Measurements from ENCODE around the gene IQGAP2.

IQGAP2 gene

GRCh38 chr5:76556511-76557221, 153.6 kb downstream of the IQGAP2 start:
- H4K8ac ChIP-seq (ENCODE audit: low read depth, low read length), result no peak overlapping the region
- H3K23ac ChIP-seq (ENCODE audit: low read depth, low read length, poor library complexity), result no peak overlapping the region
- H3K9me3 ChIP-seq (replicated peaks in 1 of 2; ENCODE audit: control insufficient read depth in 2 of 2, insufficient read depth in 1 of 2, low read depth in 1 of 2, low read length in 2 of 2), result peaks cover 0 to 3% of the 10 kb centered on the region in 2 donors
- H3K4me3 ChIP-seq (ENCODE audit: low read length in 2 of 2), result no peak overlapping the region
- H3K27me3 ChIP-seq (ENCODE audit: control insufficient read depth in 3 of 3, insufficient read depth in 3 of 3, low read depth in 1 of 3, low read length in 3 of 3), result no peaks in the 10 kb centered on the region
- H2AFZ ChIP-seq (ENCODE audit: low read length), result no peak overlapping the region
- no peak overlapping the region for H2BK120ac ChIP-seq (ENCODE audit: low read depth, low read length)
- no CpG with 5 or more reads among the region's 4 CpGs for WGBS, 2 donors (ENCODE audit: extremely low coverage in 2 of 2, insufficient read length in 2 of 2, insufficient replicate concordance in 1 of 2)
- no peak for DNase-seq (ENCODE audit: low spot score)
- no peak overlapping the region for H2BK15ac ChIP-seq (ENCODE audit: low read length)
- H3K79me1 ChIP-seq (ENCODE audit: low read depth, low read length), result no peaks in the 10 kb centered on the region
- no peak overlapping the region for H2BK12ac ChIP-seq (ENCODE audit: low read length)
- H2BK5ac ChIP-seq (ENCODE audit: low read length), result no peak overlapping the region
- no peak overlapping the region for H2AK5ac ChIP-seq (ENCODE audit: low read depth, low read length)
- H3K14ac ChIP-seq (ENCODE audit: low read length), result no peak overlapping the region
- H3K4me2 ChIP-seq (ENCODE audit: insufficient read depth, low read length, poor library complexity, severe bottlenecking), result no peak overlapping the region
- H3K36me3 ChIP-seq (replicated peaks in 1 of 2; ENCODE audit: control insufficient read depth in 2 of 2, insufficient read depth in 2 of 2, low read length in 2 of 2), result no peaks in the 10 kb centered on the region
- H3K4ac ChIP-seq (ENCODE audit: low read length), result no peak overlapping the region
- no peak overlapping the region for H4K91ac ChIP-seq (ENCODE audit: low read depth, low read length, poor library complexity)
- no peak overlapping the region for H3K9ac ChIP-seq (ENCODE audit: low read depth, low read length, poor library complexity)
- no peaks in the 10 kb centered on the region for H3K4me1 ChIP-seq (ENCODE audit: control insufficient read depth in 2 of 2, insufficient read depth in 1 of 2, low read depth in 1 of 2, low read length in 2 of 2)
- no peak overlapping the region for H3K18ac ChIP-seq (ENCODE audit: low read length)
- no peak overlapping the region for H3K27ac ChIP-seq (replicated peaks; ENCODE audit: low read length)

GRCh38 chr5:76560952-76561891, 158.1 kb downstream of the IQGAP2 start:
- Histone ChIP-seq H3K36me3 (replicated peaks in 1 of 2; ENCODE audit: control insufficient read depth in 2 of 2, insufficient read depth in 2 of 2, low read length in 2 of 2) (peaks cover 0 to 10% of the 10 kb centered on the region in 2 donors), H3K79me1 (ENCODE audit: low read depth, low read length) (no peaks in the 10 kb centered on the region), H4K91ac (ENCODE audit: low read depth, low read length, poor library complexity) (no peak overlapping the region), H2AFZ (ENCODE audit: low read length) (no peak overlapping the region), H2BK12ac (ENCODE audit: low read length) (no peak overlapping the region), H3K18ac (ENCODE audit: low read length) (no peak overlapping the region), H3K4me3 (ENCODE audit: low read length in 2 of 2) (no peak overlapping the region), H3K9ac (ENCODE audit: low read depth, low read length, poor library complexity) (no peak overlapping the region), H2BK120ac (ENCODE audit: low read depth, low read length) (no peak overlapping the region), H2BK15ac (ENCODE audit: low read length) (no peak overlapping the region), H3K4me2 (ENCODE audit: insufficient read depth, low read length, poor library complexity, severe bottlenecking) (no peak overlapping the region), H3K23ac (ENCODE audit: low read depth, low read length, poor library complexity) (no peak overlapping the region), H3K4ac (ENCODE audit: low read length) (no peak overlapping the region), H2AK5ac (ENCODE audit: low read depth, low read length) (no peak overlapping the region), H3K9me3 (replicated peaks in 1 of 2; ENCODE audit: control insufficient read depth in 2 of 2, insufficient read depth in 1 of 2, low read depth in 1 of 2, low read length in 2 of 2) (no peaks in the 10 kb centered on the region), H3K4me1 (ENCODE audit: control insufficient read depth in 2 of 2, insufficient read depth in 1 of 2, low read depth in 1 of 2, low read length in 2 of 2) (no peaks in the 10 kb centered on the region), H3K27ac (replicated peaks; ENCODE audit: low read length) (no peak overlapping the region), H3K14ac (ENCODE audit: low read length) (no peak overlapping the region), H3K27me3 (ENCODE audit: control insufficient read depth in 3 of 3, insufficient read depth in 3 of 3, low read depth in 1 of 3, low read length in 3 of 3) (no peaks in the 10 kb centered on the region), H4K8ac (ENCODE audit: low read depth, low read length) (no peak overlapping the region), H2BK5ac (ENCODE audit: low read length) (no peak overlapping the region)
- no CpG with 5 or more reads among the region's 5 CpGs for WGBS, 2 donors (ENCODE audit: extremely low coverage in 2 of 2, insufficient read length in 2 of 2, insufficient replicate concordance in 1 of 2)
- DNase-seq (ENCODE audit: low spot score), result no peak

- DNase-seq (ENCODE audit: low spot score), result no peak
- no peak overlapping the region for H2BK12ac ChIP-seq (ENCODE audit: low read length)
- no peak overlapping the region for H4K91ac ChIP-seq (ENCODE audit: low read depth, low read length, poor library complexity)
- H3K4me3 ChIP-seq (ENCODE audit: low read length in 2 of 2), result no peak overlapping the region
- H3K36me3 ChIP-seq (replicated peaks in 1 of 2; ENCODE audit: control insufficient read depth in 2 of 2, insufficient read depth in 2 of 2, low read length in 2 of 2), result peaks cover 0 to 10% of the 10 kb centered on the region in 2 donors
- H3K27me3 ChIP-seq (ENCODE audit: control insufficient read depth in 3 of 3, insufficient read depth in 3 of 3, low read depth in 1 of 3, low read length in 3 of 3), result no peaks in the 10 kb centered on the region
- no peak overlapping the region for H2BK15ac ChIP-seq (ENCODE audit: low read length)
- whole genome bisulfite sequencing, 2 donors (ENCODE audit: extremely low coverage in 2 of 2, insufficient read length in 2 of 2, insufficient replicate concordance in 1 of 2), result no CpG with 5 or more reads among the region's 6 CpGs
- H3K27ac ChIP-seq (replicated peaks; ENCODE audit: low read length), result no peak overlapping the region
- no peak overlapping the region for H3K4ac ChIP-seq (ENCODE audit: low read length)
- no peak overlapping the region for H2BK5ac ChIP-seq (ENCODE audit: low read length)
- H2AK5ac ChIP-seq (ENCODE audit: low read depth, low read length), result no peak overlapping the region
- no peak overlapping the region for H2AFZ ChIP-seq (ENCODE audit: low read length)
- H3K4me2 ChIP-seq (ENCODE audit: insufficient read depth, low read length, poor library complexity, severe bottlenecking), result no peak overlapping the region
- H2BK120ac ChIP-seq (ENCODE audit: low read depth, low read length), result no peak overlapping the region
- no peaks in the 10 kb centered on the region for H3K79me1 ChIP-seq (ENCODE audit: low read depth, low read length)
- no peak overlapping the region for H3K14ac ChIP-seq (ENCODE audit: low read length)
- H3K23ac ChIP-seq (ENCODE audit: low read depth, low read length, poor library complexity), result no peak overlapping the region
- H4K8ac ChIP-seq (ENCODE audit: low read depth, low read length), result no peak overlapping the region
- no peak overlapping the region for H3K18ac ChIP-seq (ENCODE audit: low read length)
- no peak overlapping the region for H3K9ac ChIP-seq (ENCODE audit: low read depth, low read length, poor library complexity)
- no peaks in the 10 kb centered on the region for H3K4me1 ChIP-seq (ENCODE audit: control insufficient read depth in 2 of 2, insufficient read depth in 1 of 2, low read depth in 1 of 2, low read length in 2 of 2)
- H3K9me3 ChIP-seq (replicated peaks in 1 of 2; ENCODE audit: control insufficient read depth in 2 of 2, insufficient read depth in 1 of 2, low read depth in 1 of 2, low read length in 2 of 2), result no peaks in the 10 kb centered on the region
Measured at GRCh38 chr5:76561959-76562358, 158.9 kb downstream of the IQGAP2 start.

- Histone ChIP-seq H2AFZ (ENCODE audit: low read length) (no peak overlapping the region), H3K4me2 (ENCODE audit: insufficient read depth, low read length, poor library complexity, severe bottlenecking) (no peak overlapping the region), H3K79me1 (ENCODE audit: low read depth, low read length) (no peaks in the 10 kb centered on the region), H2BK120ac (ENCODE audit: low read depth, low read length) (no peak overlapping the region), H3K4me1 (ENCODE audit: control insufficient read depth in 2 of 2, insufficient read depth in 1 of 2, low read depth in 1 of 2, low read length in 2 of 2) (no peaks in the 10 kb centered on the region), H4K91ac (ENCODE audit: low read depth, low read length, poor library complexity) (no peak overlapping the region), H2BK5ac (ENCODE audit: low read length) (no peak overlapping the region), H3K4ac (ENCODE audit: low read length) (no peak overlapping the region), H3K9ac (ENCODE audit: low read depth, low read length, poor library complexity) (no peak overlapping the region), H4K8ac (ENCODE audit: low read depth, low read length) (no peak overlapping the region), H2AK5ac (ENCODE audit: low read depth, low read length) (no peak overlapping the region), H3K27ac (replicated peaks; ENCODE audit: low read length) (no peak overlapping the region), H3K23ac (ENCODE audit: low read depth, low read length, poor library complexity) (no peak overlapping the region), H3K14ac (ENCODE audit: low read length) (no peak overlapping the region), H2BK15ac (ENCODE audit: low read length) (no peak overlapping the region), H3K27me3 (ENCODE audit: control insufficient read depth in 3 of 3, insufficient read depth in 3 of 3, low read depth in 1 of 3, low read length in 3 of 3) (no peaks in the 10 kb centered on the region), H3K18ac (ENCODE audit: low read length) (no peak overlapping the region), H3K4me3 (ENCODE audit: low read length in 2 of 2) (no peak overlapping the region), H3K9me3 (replicated peaks in 1 of 2; ENCODE audit: control insufficient read depth in 2 of 2, insufficient read depth in 1 of 2, low read depth in 1 of 2, low read length in 2 of 2) (no peaks in the 10 kb centered on the region), H3K36me3 (replicated peaks in 1 of 2; ENCODE audit: control insufficient read depth in 2 of 2, insufficient read depth in 2 of 2, low read length in 2 of 2) (peaks cover 0 to 10% of the 10 kb centered on the region in 2 donors), H2BK12ac (ENCODE audit: low read length) (no peak overlapping the region)
- DNase-seq (ENCODE audit: low spot score), result no peak
- no CpG with 5 or more reads among the region's 7 CpGs for WGBS, 2 donors (ENCODE audit: extremely low coverage in 2 of 2, insufficient read length in 2 of 2, insufficient replicate concordance in 1 of 2)
Measured at GRCh38 chr5:76565009-76565408, 161.9 kb downstream of the IQGAP2 start.

Data from neuronal stem cell (in vitro differentiated cells).